ENCODE results near the gene TMEM238.

Gene TMEM238

GRCh38 chr19:55358493-55358892 is 25.6 kb downstream of the TMEM238 start:
- DNase-seq (ENCODE audit: low read depth) = no peak

- DNase-seq (ENCODE audit: low read depth) = no peak
Observed at GRCh38 chr19:55355213-55355821, 28.8 kb downstream of the TMEM238 start.

- DNase-seq (ENCODE audit: low read depth) = no peak
Observed at GRCh38 chr19:55354698-55355212, 29.3 kb downstream of the TMEM238 start, which contains the start of gene COX6B2. Gene COX6B2, minus strand, starts transcription at chr19:55354719. Its CDS starts 198 bp downstream, at chr19:55354521.

DNA sequence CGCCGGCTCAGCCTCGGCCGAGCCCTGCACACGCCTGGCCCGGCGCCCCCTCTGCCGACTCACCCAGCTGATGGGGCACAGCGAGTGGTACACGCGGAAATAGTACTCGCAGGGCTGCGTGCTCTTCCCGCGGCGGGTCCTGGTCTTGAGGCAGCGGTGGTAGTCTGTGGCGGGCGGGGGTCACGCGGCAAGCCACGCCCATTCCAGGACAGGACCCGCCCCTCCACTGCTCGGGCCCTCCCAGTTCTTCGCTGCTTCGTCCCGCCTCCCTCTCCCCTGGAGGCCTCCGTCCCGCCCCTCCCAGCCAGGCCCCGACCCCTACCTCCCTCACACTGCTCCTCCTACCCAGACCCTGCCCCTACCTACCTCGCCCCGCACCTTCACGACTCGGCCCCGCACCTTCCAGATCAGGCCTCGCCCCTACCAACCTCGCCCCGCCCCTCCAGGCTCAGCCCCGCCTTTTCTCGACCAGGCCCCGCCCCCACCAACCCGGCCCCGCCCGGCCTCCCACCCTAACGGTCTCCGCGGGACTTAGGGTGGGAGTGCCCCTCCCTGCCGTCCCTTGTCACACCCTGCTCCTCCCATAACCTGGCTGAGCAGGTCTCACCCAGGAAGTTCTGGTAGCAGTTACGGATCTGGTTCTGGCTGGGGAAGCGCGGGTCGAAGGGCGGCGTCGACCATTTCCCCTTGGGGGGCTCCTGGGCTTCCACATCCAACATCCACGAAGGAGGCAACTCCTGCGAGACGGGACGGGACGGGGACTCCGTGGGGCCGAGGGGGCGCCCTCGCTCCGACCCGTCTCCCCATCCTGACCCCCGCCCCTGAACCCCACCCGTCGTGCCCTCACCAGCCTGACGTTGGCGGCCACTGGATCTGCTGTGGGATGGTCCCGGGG is 30.0 kb downstream of the TMEM238 start:
- DNase-seq (ENCODE audit: low read depth) = no peak

DNA sequence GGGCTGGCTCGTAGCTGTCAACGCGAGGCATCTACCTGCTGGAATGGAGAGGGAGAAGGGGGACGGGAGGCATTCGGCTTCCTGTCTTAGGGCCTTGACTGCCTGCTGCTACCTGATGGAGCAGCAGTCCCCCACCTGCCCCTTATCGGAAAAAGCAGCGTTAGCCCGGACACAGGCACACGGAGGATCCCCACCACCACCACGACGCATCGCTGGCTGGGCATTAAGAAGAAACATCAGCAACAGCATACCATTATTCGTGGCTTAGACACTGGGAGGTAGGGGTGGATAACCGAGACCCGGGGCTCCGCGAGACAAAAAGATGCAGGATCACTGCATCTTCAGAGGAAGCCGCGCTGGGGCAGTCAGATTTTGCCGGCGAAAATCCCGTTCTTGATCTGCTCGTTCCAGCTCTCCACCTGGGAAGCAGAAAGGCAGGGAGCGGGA is 30.7 kb downstream of the TMEM238 start:
- DNase-seq (ENCODE audit: low read depth) = no peak

GRCh38 chr19:55352549-55353145 is 31.4 kb downstream of the TMEM238 start:
- DNase-seq (ENCODE audit: low read depth) = no peak

DNA sequence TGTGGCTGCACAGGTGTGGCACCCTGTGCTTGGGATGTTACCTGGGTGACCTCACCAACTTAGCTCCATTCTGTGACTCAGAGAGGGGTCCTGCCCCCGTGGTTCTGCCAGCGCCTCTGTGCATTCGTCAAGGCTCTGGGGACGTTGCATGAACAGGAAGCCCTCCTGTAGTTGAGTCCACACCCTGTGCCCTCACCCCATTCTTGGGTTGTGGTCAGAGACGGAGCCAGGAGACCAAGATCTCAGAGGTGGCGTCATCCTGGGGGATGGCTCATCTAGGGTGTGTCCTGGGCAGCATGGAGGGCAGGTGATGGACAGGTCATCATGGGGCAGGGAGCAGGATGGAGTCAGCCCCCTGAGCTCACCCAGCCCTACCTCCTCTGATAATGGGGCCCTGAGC is 32.1 kb downstream of the TMEM238 start:
- DNase-seq (ENCODE audit: low read depth) = no peak

DNA sequence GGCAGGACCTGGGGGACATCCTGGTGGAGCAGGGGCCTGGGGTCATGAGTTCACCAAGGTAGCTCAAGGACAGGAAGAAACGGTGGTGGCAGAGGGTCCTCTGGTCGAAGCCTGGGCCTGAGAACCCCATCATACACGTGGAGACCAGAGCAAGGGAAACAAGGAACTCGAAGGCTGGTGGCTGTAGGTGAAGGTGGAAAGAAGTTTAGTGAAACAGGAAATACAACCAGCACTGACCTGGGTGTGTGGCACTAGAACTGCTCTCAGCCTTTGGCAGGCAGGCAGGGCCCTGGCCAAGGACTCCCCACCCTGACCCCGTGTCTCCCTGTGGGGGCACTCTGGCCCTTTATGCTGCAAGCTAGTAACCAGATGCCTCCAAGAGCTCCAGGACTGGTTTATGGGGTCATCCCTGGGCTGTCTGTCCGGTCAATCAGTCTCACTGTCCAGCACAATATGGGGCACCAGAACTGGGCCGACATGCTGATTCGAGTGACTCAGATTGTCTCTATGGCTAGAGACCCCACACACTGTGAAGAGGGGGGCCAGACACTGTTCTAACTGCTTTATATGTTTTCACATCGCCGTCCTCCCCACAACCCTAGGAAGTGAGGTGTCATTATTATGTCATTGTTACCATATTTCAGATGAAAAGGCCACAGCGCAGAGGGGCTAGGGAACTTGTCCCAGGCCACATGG is 33.3 kb downstream of the TMEM238 start:
- no peak for DNase-seq (ENCODE audit: low read depth)

DNA sequence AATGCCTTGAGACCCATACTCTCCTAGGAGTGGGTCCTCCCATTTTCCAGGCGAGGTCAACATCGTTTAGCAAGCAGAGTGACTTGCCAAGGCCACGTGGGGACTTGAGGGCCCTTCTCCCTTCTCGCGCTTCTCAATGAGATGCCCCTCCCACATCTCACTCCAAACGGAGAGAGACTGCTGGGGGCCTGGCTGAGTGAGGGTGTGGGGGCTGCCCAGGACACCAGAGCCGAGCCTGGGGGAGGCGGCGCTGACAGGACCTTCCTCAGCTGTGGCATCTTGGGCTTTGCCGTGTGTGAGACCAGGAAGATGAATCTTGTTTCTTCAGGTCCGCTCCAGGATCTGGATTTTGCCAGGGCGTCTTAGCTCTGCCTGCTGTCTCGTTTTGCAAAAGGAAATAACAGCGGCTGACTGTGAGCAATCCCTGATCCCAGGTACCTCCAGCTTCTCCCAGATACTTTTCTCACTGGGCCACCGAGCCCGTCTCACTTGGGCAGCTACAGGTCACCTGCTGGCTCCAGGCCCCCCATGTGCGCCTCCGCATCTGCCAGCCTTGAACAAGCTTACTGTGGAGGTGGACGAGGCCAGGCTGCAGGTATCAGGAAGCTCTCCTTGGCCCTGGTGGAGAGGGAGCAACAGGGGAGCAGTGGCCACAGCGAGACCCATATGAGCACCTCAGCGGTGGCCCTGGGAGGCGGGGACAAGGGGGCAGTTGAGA is 35.6 kb downstream of the TMEM238 start:
- DNase-seq (ENCODE audit: low read depth) = no peak

DNA sequence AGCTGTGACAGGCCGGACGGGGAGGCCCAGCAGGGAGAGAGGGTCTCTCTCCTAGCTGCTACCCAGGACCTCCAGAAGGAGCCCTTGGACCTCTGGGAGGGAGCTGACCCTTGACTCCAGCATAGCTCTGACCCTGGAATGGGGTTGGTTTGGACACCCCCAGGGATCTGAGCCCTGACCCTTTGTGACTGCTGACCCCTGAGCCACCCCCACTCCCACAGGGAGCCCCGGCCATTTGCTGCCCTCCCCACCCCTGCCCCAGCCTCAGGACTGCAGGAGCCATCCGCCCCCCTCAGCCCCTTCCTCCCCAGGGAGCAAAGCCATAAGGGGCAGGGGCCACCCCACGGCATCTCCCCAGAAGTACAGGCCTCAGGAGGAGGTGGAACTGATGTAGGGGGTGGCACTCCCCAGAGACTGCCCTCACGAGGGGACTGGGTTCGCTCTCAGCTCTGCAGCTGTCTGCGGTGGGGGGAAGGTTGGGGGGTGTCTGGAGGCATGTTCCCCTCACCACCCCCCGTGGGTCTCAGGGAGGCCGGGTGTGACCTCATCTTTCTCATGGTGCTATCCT is 36.6 kb downstream of the TMEM238 start:
- no peak for DNase-seq (ENCODE audit: low read depth)

GRCh38 chr19:55346725-55347441 is 37.2 kb downstream of the TMEM238 start:
- no peak for DNase-seq (ENCODE audit: low read depth)

- no peak for DNase-seq (ENCODE audit: low read depth)
Observed at GRCh38 chr19:55345818-55346724, 38.0 kb downstream of the TMEM238 start.

DNA sequence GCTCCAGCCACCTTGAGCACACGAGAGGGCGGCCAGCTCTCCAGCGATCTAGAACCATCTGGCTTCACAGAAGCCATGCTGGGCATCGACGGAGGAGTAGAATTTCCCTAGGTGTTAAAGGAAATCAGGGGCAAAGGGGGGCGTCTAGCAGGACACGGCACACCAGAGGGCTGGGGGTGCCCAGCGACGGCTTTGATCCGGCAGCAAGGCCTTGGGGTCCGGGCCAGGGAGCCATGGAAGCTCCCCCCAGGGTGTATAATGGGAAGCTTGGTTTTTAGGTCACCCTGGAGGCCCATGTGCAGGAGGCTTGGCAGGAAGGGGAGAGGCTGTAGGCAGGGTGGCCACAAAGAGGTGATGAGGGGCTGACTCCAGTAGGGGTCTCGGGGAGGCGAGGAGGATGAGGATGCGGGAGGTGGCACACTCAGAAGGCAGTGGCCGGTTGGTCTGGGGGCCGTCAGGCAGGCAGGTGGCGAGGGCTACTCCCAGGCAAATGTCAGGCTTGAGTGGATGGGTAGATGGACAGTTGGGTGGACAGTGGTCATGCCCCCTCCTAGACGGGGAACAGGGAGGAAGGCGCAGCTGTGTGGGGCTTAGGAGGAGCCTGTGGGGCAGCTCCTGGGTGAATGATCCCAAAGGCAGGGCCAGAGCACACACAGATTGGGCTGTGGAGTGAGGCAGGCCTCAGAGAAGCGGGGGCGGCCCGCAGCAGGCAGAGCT is 38.8 kb downstream of the TMEM238 start:
- DNase-seq (ENCODE audit: low read depth) = no peak

DNA sequence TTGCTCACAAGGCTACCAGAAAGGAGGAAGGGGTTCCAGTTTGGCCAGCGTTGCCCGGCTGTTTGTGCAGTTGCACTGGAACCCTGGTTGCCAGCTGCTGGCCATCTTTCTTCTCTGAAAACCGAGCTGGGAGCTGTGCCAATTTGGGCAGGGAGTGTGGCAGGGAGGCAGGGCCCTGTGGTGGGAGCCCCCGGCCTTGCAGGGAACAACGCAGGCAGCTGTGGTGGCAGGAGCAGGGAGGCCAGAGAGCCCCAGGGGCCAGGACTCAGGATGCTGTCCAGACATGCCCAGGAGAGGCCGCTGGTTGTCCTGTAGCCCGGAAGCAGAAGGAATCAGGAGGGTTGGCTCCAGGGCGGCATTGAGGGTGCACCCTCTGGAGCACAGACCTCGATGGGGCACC is 39.6 kb downstream of the TMEM238 start:
- no peak for DNase-seq (ENCODE audit: low read depth)

DNA sequence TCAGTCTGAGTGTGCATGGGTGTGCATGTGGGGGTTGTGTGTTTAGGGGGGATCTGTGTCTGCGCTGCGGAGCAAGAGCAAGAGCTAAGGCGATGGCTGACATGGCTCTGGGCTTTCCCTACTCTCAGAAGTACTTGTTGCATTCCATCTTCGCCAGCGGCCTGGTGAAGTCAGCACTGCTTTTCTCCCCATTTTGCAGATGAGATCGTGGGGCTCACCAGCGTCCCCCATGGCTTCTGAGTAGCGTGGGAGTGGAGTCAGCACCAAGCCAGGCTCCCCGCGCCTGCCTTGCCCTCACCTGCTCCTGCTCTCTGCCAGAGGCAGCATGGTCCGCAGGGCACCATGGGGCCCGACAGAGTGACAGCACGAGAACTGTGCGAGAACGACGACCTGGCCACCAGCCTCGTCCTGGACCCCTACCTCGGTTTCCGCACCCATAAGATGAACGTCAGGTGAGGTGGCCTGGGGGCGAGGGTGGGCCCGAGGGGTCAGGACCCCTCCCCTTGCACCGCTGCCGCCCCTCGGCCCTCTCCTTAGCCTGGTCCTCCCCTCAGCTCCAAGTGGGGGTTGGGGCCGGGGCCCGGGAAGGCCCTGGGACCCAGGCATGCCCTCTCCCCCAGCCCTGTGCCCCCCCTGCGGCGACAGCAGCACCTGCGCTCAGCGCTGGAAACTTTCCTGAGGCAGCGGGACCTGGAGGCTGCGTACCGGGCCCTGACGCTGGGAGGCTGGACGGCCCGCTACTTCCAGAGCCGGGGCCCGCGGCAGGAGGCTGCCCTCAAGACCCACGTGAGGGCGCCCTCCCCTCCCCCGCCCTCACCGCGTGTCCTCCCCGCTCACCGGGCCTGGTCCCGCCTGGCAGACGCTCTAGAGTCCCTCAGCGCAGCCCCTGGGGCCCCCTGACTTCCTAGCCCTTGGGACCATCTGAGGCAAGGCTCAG is 42.2 kb downstream of the TMEM238 start:
- no peak for DNase-seq (ENCODE audit: low read depth)

DNA sequence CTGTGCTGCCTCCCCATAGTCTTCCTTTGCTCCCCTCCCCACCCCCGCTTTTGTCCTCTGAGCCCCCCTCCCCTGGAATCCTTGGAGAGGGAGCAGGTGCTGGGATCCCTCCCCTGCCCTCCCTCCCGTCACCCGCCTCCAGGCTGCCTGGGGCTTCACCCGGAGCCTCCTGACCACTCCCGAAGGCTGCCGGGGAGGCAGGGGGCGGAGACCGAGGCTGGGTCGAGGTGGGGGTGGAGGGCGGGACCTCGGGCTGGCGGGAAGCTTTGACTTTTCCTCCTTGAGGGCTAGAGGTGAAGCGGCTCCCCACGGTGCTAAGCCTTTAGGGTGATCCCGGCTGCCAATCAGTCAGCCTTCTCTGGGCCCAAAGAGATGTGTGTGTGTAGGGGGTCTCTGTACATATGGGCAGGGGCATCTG is 42.9 kb downstream of the TMEM238 start:
- no peak for DNase-seq (ENCODE audit: low read depth)

DNA sequence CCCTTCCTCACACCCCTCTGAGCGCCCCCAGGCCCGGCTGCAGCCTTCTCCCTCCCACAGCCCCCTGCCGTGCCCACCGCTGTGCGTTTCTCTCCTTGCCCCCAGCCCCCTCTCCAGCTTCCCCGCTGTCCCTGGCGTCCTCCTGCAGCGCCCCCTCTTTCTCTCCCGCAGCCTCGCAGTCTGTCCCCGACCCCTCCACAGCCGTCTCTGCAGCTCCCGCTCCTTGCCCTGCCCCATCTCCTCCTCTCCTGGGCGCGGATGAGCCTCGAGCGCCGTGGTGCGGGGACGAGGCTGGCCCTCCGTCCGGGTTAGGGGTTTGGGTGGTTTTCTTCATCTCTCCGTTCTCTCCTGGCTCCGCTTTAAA is 43.3 kb downstream of the TMEM238 start:
- no peak for DNase-seq (ENCODE audit: low read depth)

All from HS-27A (cell line).